Sciatic nerve (tissue), 2 donors: ENCODE results near the gene KRTAP5-6. TPM values are rescaled to one million over a fixed set of nuclear protein-coding genes. Genes with fewer than 3 reads are reported as not detected.

Experiments used
- ATAC-seq: fragments of 200-7000 bp; cut with Tn5 transposase; one replicate; pipeline ENCODE4 v1.9.1; 2020; ENCODE audit warnings: mild to moderate bottlenecking, moderate library complexity
- DNase-seq: peaks from one replicate; pipeline ENCODE4 v3.0.0-alpha.2; 2020; ENCODE audit warnings: low spot score
- intact Hi-C: fragments of 100-400 bp; cut with DNase I; formaldehyde crosslinking; loops from one replicate; pipeline ENCODE4 v1.14.2; 2022
- total RNA-seq: library from RNA; stranded (reverse); fragmentation: NEBNext Ultra II Directional; extraction: Animal tissue kit (Norgen Biotek cat#: 25700); gene quantifications from one replicate; pipeline ENCODE4 v1.2.1, GENCODE V29; 2021
- donor health status: DM: no; HTN: no; CAD: no.
- donor health status: DM: no; HTN: no; CAD: no.

KRTAP5-6 gene
- total RNA-seq, 1 donor from 2014 or later: not detected

GRCh38 chr11:1740786-1741530, 44.0 kb downstream of the KRTAP5-6 start:
- intact Hi-C loops: no loop called here
- DNase-seq: peak; percentile 45
- ATAC-seq: no peak

GRCh38 chr11:1741741-1742140, 44.7 kb downstream of the KRTAP5-6 start:
- no peak for ATAC-seq
- DNase-seq: peak; percentile 19
- intact Hi-C loops: no loop called here

GRCh38 chr11:1742371-1742770, 45.4 kb downstream of the KRTAP5-6 start:
- intact Hi-C loops: no loop called here
- peak; percentile 36 for DNase-seq
- no peak for ATAC-seq

- DNase-seq (no peak), ATAC-seq (no peak)
- intact Hi-C loops: no loop called here
Observed at GRCh38 chr11:1742869-1743584, 46.0 kb downstream of the KRTAP5-6 start.

GRCh38 chr11:1743585-1744136, 46.7 kb downstream of the KRTAP5-6 start:
- ATAC-seq (no peak), DNase-seq (peak; percentile 49)
- intact Hi-C loops: no loop called here

- ATAC-seq (peak; percentile 72), DNase-seq (peak; percentile 62)
- intact Hi-C loops: no loop called here
Observed at GRCh38 chr11:1744137-1744886, 47.3 kb downstream of the KRTAP5-6 start.

- DNase-seq: peak; percentile 55
- intact Hi-C loops: no loop called here
- ATAC-seq: peak; percentile 18
Observed at GRCh38 chr11:1744891-1745700, 48.1 kb downstream of the KRTAP5-6 start.

- ATAC-seq (no peak), DNase-seq (peak; percentile 32)
- intact Hi-C loops: no loop called here
Observed at GRCh38 chr11:1745701-1746320, 48.8 kb downstream of the KRTAP5-6 start.

- intact Hi-C loops: no loop called here
- DNase-seq (peak; percentile 63), ATAC-seq (peak; percentile 13)
Observed at GRCh38 chr11:1746511-1746931, 49.5 kb downstream of the KRTAP5-6 start.

GRCh38 chr11:1746956-1747752, 50.2 kb downstream of the KRTAP5-6 start:
- DNase-seq (peak; percentile 55), ATAC-seq (no peak)
- intact Hi-C loops: no loop called here

Other genes starting within 250 kb of the KRTAP5-6 start
- gene MOB2, start 210.4 kb upstream of the KRTAP5-6 start, total RNA-seq: 55.2 TPM
- 8.9 TPM for gene DUSP8, start 124.9 kb upstream of the KRTAP5-6 start, total RNA-seq
- gene KRTAP5-1, start 111.9 kb upstream of the KRTAP5-6 start, total RNA-seq: not detected
- gene KRTAP5-2, start 98.9 kb upstream of the KRTAP5-6 start, total RNA-seq: not detected
- not detected for gene KRTAP5-3, start 88.7 kb upstream of the KRTAP5-6 start, total RNA-seq
- gene KRTAP5-4, start 75.1 kb upstream of the KRTAP5-6 start, total RNA-seq: not detected
- not detected for gene KRTAP5-5, start 67.4 kb upstream of the KRTAP5-6 start, total RNA-seq
- gene IFITM10, start 53.4 kb downstream of the KRTAP5-6 start, total RNA-seq: 3.4 TPM
- 554 TPM for gene CTSD, start 66.7 kb downstream of the KRTAP5-6 start, total RNA-seq
- 1.1 TPM for gene SYT8, start 137.8 kb downstream of the KRTAP5-6 start, total RNA-seq
- not detected for gene TNNI2, start 141.8 kb downstream of the KRTAP5-6 start, total RNA-seq
- gene LSP1, start 155.9 kb downstream of the KRTAP5-6 start, total RNA-seq: 89.6 TPM
- not detected for gene PRR33, start 194.7 kb downstream of the KRTAP5-6 start, total RNA-seq
- 35.6 TPM for gene TNNT3, start 222.5 kb downstream of the KRTAP5-6 start, total RNA-seq